ENCODE results near the gene LPP.

DNA sequence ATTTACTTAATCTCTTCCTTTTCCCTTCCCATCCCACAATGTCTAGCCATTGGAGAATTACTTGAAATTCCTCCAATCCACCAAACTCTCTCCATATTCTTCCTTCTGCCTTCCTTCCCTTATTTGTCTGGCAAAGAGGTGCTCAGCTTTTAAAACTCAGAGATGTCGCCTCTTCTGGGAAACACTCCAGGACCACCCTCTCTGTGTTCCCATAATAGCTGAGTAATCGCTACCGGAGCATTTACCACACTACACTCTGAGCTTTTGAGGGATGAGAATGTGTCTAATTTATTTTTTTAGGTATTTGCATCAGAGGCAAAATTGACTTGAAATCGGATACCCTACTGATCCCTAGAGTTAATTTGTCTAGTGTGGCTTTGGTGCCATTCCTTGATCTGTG lies 772.2 kb downstream of the LPP start:
- no peak for TF ChIP-seq POLR2A (IDR thresholded peaks at IDR 0.05; ENCODE audit: low read length)
- TF ChIP-seq GATA1 (IDR thresholded peaks at IDR 0.05; ENCODE audit: low read depth, low read length) = no peak
